Stomach (tissue), 4 donors: ENCODE measurements around the gene TGFB1I1.

Experiments used
- CTCF ChIP-seq, 7 experiments: fragments of 450-650 bp in 4 of 7; fragments of 200-600 bp in 3 of 7; sonication (generic) in 3 of 7; IDR thresholded peaks; one replicate each; pipeline ENCODE4 v1.5.1; 2016 to 2019; ENCODE audit warnings: antibody characterized with exemption in 7 of 7, control low read depth in 2 of 7, mild to moderate bottlenecking in 1 of 7
- POLR2A ChIP-seq, 4 donors: fragments of 450-650 bp; IDR thresholded peaks; one replicate each; pipeline ENCODE4 v1.6.1; 2016; ENCODE audit warnings: antibody characterized with exemption in 4 of 4, control low read depth in 2 of 4, mild to moderate bottlenecking in 1 of 4, moderate library complexity in 1 of 4

DNA sequence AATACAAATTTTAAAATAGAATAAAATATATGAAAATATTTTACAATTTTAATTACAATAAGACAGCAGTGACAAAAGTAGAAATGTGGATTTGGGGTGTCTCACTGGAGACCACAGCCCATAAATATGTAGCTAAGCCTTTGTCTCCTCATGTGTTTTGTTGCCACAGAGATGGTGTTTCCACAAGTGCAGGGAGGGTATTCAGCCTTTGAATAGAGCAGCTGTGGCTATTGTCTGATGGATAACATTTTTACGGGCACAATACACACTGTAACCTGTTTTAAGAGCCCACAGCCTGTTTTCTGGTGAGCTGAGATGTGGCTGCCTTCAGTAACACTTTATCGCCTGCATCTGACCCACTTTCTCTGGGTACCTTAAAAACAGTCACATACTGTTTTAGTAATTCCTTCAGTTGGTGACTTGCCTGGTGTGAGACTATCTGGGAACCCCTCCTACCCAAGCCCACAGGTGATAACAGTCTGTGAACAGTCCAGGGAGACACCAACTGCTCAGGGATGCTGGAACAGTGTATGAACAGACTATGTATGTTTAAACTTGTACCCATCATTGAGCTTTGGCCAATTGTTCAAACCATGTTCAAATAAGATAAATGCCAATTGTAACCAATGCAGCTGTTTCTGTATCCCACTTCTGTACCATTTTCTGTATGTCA lies 47.9 kb downstream of the TGFB1I1 start:
- no peak for TF ChIP-seq CTCF (IDR thresholded peaks at IDR 0.05)
- TF ChIP-seq POLR2A (IDR thresholded peaks at IDR 0.05), result no peak
